BLaER1 treated with 17β-estradiol and CSF1 and Interleukin-3, amounts not matched to agents 10 nM and 100 nM (cell line): ENCODE data around the gene SLC9A7.
A peak's percentile ranks its signal among the peaks of the same experiment; 100 is the strongest.

Source experiments
- H3K27ac ChIP-seq, 11 experiments: shearing (Covaris generic); formaldehyde crosslinking; 2 replicates each; pipeline ENCODE4 v1.8.1; 2022
- H3K27me3 ChIP-seq, 11 experiments: shearing (Covaris generic); formaldehyde crosslinking; 2 replicates each; pipeline ENCODE4 v1.8.1; 2022
- H3K36me3 ChIP-seq, 11 experiments: shearing (Covaris generic); formaldehyde crosslinking; 2 replicates each; pipeline ENCODE4 v1.8.1; 2022
- H3K4me1 ChIP-seq, 10 experiments: shearing (Covaris generic); formaldehyde crosslinking; 2 replicates each; pipeline ENCODE4 v1.8.1; 2022
- H3K4me2 ChIP-seq, 11 experiments: shearing (Covaris generic); formaldehyde crosslinking; 2 replicates each; pipeline ENCODE4 v1.8.1; 2022
- H3K4me3 ChIP-seq, 10 experiments: shearing (Covaris generic); formaldehyde crosslinking; 2 replicates each; pipeline ENCODE4 v1.8.1; 2022
- H3K9ac ChIP-seq, 11 experiments: shearing (Covaris generic); formaldehyde crosslinking; 2 replicates each; pipeline ENCODE4 v1.8.1; 2022
- H3K9me3 ChIP-seq, 11 experiments: shearing (Covaris generic); formaldehyde crosslinking; replicated peaks in 1 of 11; 2 replicates each; pipeline ENCODE4 v1.8.1; 2022
- H4K20me1 ChIP-seq, 11 experiments: shearing (Covaris generic); formaldehyde crosslinking; 2 replicates each; pipeline ENCODE4 v1.8.1; 2022
- Cebpa-rat ChIP-seq, 11 experiments: shearing (Covaris generic); IDR thresholded peaks; 2 replicates each; pipeline ENCODE4 v1.8.1; 2022

The SLC9A7 gene

GRCh38 chrX:46573331-46573891 lies 185.5 kb downstream of the SLC9A7 start, which contains the start of gene CHST7:
Gene CHST7 (plus strand): TSS chrX:46573765. CDS start chrX:46573932, 167 bp downstream.
- Histone ChIP-seq H4K20me1 (no peaks in the 10 kb centered on the region; a peak in 1 of 22 replicates), H3K4me3 (peak within 1 kb of the TSS; percentile 62 to 79 (median 70)), H3K9me3 (peaks cover 20 to 30% (median 25%) of the 10 kb centered on the region in 11 experiments), H3K9ac (peak within 1 kb of the TSS; percentile 58 to 80 (median 76)), H3K4me2 (peak within 1 kb of the TSS; percentile 72 to 92 (median 86)), H3K4me1 (peaks cover 27 to 51% (median 44%) of the 10 kb centered on the region in 10 experiments), H3K27ac (peak within 1 kb of the TSS in 10 of 11 experiments; percentile 48 to 73 (median 63); a peak in 20 of 22 replicates), H3K27me3 (no peaks in the 10 kb centered on the region), H3K36me3 (peaks cover 0 to 5% (median 0%) of the 10 kb centered on the region in 11 experiments; a peak in 4 of 22 replicates)
- TF ChIP-seq Cebpa-rat (IDR thresholded peaks at IDR 0.05) = no peak

GRCh38 chrX:46572340-46572936 lies 186.5 kb downstream of the SLC9A7 start:
- Histone ChIP-seq H3K27me3 (no peaks in the 10 kb centered on the region), H3K4me2 (peak overlapping the region; percentile 72 to 92 (median 86); a peak in 21 of 22 replicates), H3K4me1 (peaks cover 17 to 42% (median 35%) of the 10 kb centered on the region in 10 experiments), H4K20me1 (no peaks in the 10 kb centered on the region; a peak in 1 of 22 replicates), H3K9me3 (peaks cover 20 to 29% (median 25%) of the 10 kb centered on the region in 11 experiments), H3K27ac (peak overlapping the region in 6 of 11 experiments; percentile 62 to 73 (median 65); a peak in 9 of 22 replicates), H3K4me3 (peak overlapping the region in 3 of 10 experiments; percentile 68 to 79 (median 73); a peak in 3 of 20 replicates), H3K36me3 (no peaks in the 10 kb centered on the region), H3K9ac (peak overlapping the region in 5 of 11 experiments; percentile 71 to 80 (median 78); a peak in 4 of 22 replicates)
- no peak for TF ChIP-seq Cebpa-rat (IDR thresholded peaks at IDR 0.05)

DNA sequence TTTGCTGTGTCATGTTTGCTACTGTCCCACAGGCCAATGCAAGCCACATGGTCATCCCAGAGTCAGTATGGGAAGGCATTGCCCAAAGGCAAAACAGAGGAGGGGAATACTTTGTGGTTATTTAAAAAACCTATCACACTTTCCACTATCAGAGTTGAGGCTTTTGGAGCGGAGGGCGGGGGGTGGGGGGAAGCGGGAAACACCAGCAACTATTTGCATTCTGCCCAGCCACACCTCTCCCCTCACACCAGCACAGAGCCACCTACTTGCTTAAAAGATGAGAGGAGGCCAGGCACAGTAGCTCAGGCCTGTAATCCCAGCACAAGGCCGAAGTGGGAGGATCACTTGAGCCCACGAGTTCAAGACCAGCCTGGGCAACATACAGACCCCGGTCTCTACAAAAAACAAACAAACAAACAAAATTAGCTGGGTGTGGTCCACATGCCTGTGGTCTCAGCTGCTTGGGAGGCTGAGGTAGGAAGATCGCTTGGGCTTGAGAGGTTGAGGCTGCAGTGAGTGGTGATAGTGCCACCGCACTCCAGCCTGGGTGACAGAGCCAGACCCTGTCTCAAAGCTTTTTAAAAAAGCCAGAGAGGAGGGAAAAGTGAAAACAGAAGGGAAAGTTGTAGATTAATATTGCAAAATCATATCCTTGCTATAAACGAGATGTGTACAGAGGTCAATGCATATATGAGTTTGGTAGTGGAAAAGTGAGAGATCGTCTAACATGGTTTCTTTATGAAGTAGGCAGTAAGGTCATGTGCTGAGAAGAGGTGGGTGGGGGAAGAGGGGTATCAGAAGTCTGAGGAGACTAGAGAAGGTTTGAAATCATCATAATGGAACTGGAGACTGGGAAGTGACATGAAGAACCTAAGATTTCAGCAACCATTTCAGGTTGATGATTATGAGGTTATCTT lies 187.2 kb downstream of the SLC9A7 start:
- TF ChIP-seq Cebpa-rat (IDR thresholded peaks at IDR 0.05) = no peak
- Histone ChIP-seq H3K4me3 (no peak overlapping the region), H4K20me1 (no peaks in the 10 kb centered on the region; a peak in 1 of 22 replicates), H3K36me3 (no peaks in the 10 kb centered on the region), H3K27ac (no peak overlapping the region), H3K27me3 (no peaks in the 10 kb centered on the region), H3K9me3 (peaks cover 20 to 29% (median 25%) of the 10 kb centered on the region in 11 experiments), H3K9ac (no peak overlapping the region), H3K4me2 (peak overlapping the region in 5 of 11 experiments; percentile 72 to 91 (median 86); a peak in 6 of 22 replicates), H3K4me1 (peaks cover 11 to 36% (median 27%) of the 10 kb centered on the region in 10 experiments)

DNA sequence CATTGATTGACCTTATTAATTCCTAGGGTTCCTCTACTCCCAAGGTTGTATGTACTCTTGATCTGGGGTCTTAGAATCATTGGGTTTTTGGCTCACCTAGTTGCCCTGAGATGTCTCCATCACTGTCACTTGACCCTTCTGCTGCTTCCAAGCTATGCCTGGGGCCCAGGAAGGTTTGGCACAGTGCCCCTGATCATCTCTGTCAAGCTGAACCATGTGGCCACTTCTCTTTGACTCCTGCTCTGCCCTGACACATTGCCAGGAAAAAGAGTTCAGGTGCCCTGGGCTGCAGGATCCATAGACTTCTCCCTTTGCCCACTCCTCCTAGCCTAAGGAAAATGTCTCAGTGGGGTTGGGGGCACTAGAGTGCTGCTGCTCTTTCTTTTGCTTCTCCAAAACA lies 189.3 kb downstream of the SLC9A7 start:
- peaks cover 11 to 16% (median 12%) of the 10 kb centered on the region in 10 experiments; a peak in 19 of 20 replicates for H3K4me1 ChIP-seq
- TF ChIP-seq Cebpa-rat (IDR thresholded peaks at IDR 0.05) = no peak
- no peaks in the 10 kb centered on the region for H4K20me1 ChIP-seq
- peaks cover 14 to 19% (median 16%) of the 10 kb centered on the region in 11 experiments for H3K9me3 ChIP-seq
- no peaks in the 10 kb centered on the region for H3K36me3 ChIP-seq
- no peak overlapping the region for H3K27ac ChIP-seq
- H3K27me3 ChIP-seq = no peaks in the 10 kb centered on the region
- H3K4me3 ChIP-seq = no peak overlapping the region
- H3K4me2 ChIP-seq = no peak overlapping the region
- no peak overlapping the region for H3K9ac ChIP-seq

- H3K9me3 ChIP-seq = no peaks in the 10 kb centered on the region
- H3K4me3 ChIP-seq = no peak overlapping the region
- no peak overlapping the region for H3K27ac ChIP-seq
- H3K4me1 ChIP-seq = peaks cover 6 to 13% (median 10%) of the 10 kb centered on the region in 10 experiments
- H3K36me3 ChIP-seq = no peaks in the 10 kb centered on the region
- no peak for TF ChIP-seq Cebpa-rat (IDR thresholded peaks at IDR 0.05)
- no peak overlapping the region for H3K9ac ChIP-seq
- no peaks in the 10 kb centered on the region for H4K20me1 ChIP-seq
- no peaks in the 10 kb centered on the region; a peak in 1 of 22 replicates for H3K27me3 ChIP-seq
- H3K4me2 ChIP-seq = no peak overlapping the region
Measured at GRCh38 chrX:46567388-46567787, 191.5 kb downstream of the SLC9A7 start.

DNA sequence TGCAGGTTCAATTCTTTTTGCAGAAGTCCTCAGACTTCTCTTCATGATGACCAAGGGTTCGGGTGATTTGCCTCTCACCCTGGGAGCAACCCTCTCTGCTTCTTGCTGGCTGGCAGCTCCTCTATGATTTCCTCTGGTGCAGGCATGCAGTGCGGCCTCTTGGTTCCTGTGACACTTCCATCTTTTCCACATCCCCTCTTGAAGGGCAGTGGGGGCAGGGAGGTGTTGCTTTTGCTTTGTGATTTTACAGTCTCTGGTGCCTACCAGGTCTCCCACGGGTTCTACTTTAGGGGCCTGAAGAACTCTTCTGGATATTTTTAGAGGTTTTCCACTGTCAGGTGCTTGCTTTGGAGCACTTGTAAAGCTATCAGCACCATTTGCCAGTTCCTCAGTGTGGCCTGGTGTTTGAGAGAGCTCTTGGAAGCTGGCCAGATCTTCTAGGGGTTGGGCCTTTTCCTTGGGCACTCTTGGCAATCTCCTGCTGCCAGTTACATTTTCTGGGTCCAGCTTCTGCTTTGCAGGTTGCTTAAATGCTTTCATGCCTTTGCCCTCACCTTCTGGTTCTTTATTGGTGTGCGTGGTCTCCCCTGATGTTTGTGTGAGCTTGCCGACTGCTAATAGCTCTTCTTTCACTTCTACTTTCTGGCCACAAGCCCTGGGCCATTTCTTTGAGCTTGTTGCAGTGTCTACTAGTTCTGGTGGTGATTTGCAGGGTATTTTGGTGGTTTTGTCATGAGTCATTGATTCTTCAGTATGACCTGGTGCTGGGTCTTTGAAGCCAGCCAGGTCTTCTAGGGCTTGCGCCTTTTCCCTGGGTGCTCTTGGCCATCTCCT lies 196.9 kb downstream of the SLC9A7 start:
- H3K4me1 ChIP-seq = peaks cover 17 to 33% (median 21%) of the 10 kb centered on the region in 10 experiments

DNA sequence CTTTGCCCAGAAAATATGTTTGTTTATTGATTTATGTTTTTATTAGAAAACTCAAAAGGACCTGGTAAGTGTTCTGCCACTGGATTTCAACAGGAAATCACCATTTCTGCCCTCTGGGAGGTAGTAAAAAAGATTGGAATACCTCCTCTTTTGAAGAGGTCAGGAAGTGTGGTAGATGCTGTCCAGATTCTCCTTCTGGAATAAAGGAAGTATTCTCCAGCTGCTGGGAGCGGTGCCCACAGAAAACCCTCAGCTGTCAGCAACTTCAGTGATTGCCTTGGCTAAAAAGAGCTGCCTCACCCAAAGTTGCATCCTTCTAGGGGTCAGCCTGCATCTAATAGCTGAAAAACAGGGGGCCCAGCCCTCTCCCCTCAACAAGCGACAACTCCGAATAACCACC lies 199.9 kb downstream of the SLC9A7 start:
- Histone ChIP-seq H3K27me3 (no peaks in the 10 kb centered on the region; a peak in 1 of 22 replicates), H3K27ac (no peak overlapping the region), H4K20me1 (0 out of 22 replicates have a peak, but pooled peaks cover 0 to 7% (median 0%) of the 10 kb centered on the region in 11 experiments), H3K9ac (no peak overlapping the region), H3K36me3 (no peaks in the 10 kb centered on the region), H3K4me2 (peak overlapping the region in 2 of 11 experiments; percentile 30 to 35; a peak in 1 of 22 replicates), H3K9me3 (no peaks in the 10 kb centered on the region), H3K4me3 (no peak overlapping the region), H3K4me1 (peaks cover 17 to 33% (median 25%) of the 10 kb centered on the region in 10 experiments)
- no peak for TF ChIP-seq Cebpa-rat (IDR thresholded peaks at IDR 0.05)

More for the DNA sequence above, 196.9 kb downstream of the SLC9A7 start:
- no peaks in the 10 kb centered on the region for H3K9me3 ChIP-seq
- 0 out of 22 replicates have a peak, but pooled peaks cover 0 to 7% (median 0%) of the 10 kb centered on the region in 11 experiments for H4K20me1 ChIP-seq
- H3K27me3 ChIP-seq = no peaks in the 10 kb centered on the region; a peak in 1 of 22 replicates
- H3K27ac ChIP-seq = 0 out of 22 replicates have a peak overlapping the region, but pooled peaks of 1 of the 11 experiments have one; percentile 12
- TF ChIP-seq Cebpa-rat (IDR thresholded peaks at IDR 0.05) = no peak
- peak overlapping the region; percentile 45 to 77 (median 70) for H3K4me2 ChIP-seq
- H3K36me3 ChIP-seq = no peaks in the 10 kb centered on the region
- H3K9ac ChIP-seq = no peak overlapping the region
- H3K4me3 ChIP-seq = no peak overlapping the region

GRCh38 chrX:46554942-46555341 lies 204.0 kb downstream of the SLC9A7 start:
- H4K20me1 ChIP-seq = no peaks in the 10 kb centered on the region; a peak in 1 of 22 replicates
- peak in 3 of 11 experiments; percentile 18 to 52 (median 39); a peak in 3 of 22 replicates for TF ChIP-seq Cebpa-rat (IDR thresholded peaks at IDR 0.05)
- no peak overlapping the region for H3K27ac ChIP-seq
- no peak overlapping the region for H3K4me3 ChIP-seq
- no peaks in the 10 kb centered on the region for H3K9me3 ChIP-seq
- H3K4me2 ChIP-seq = no peak overlapping the region
- H3K27me3 ChIP-seq = no peaks in the 10 kb centered on the region
- H3K36me3 ChIP-seq = no peaks in the 10 kb centered on the region
- peaks cover 0 to 12% (median 7%) of the 10 kb centered on the region in 10 experiments; a peak in 6 of 20 replicates for H3K4me1 ChIP-seq
- no peak overlapping the region for H3K9ac ChIP-seq
